Measurements from ENCODE around the gene PHLDB1.

Gene PHLDB1

GRCh38 chr11:118657709-118658428 is 50.5 kb downstream of the PHLDB1 start:
- POLR2A ChIA-PET (ENCODE audit: low non-redundant PET): interaction anchor here (0.6 kb wide), 1 partner anchor 10 kb away, joined by 3 read pairs; no protein-coding TSS in a partner anchor
- peak overlapping the region; percentile 82 for H3K27ac ChIP-seq
- CTCF ChIA-PET: interaction anchor here (0.6 to 1.6 kb wide), 7 partner anchors 17 to 203 kb away, joined by 3 to 8 read pairs (median 4); no protein-coding TSS in a partner anchor
- DNase-seq (ENCODE audit: low spot score): no peak
- no peak for TF ChIP-seq CTCF (conservative IDR thresholded peaks at IDR 0.05; ENCODE audit: low read depth)

- TF ChIP-seq CTCF (conservative IDR thresholded peaks at IDR 0.05; ENCODE audit: low read depth): no peak
- peak; percentile 38 for DNase-seq (ENCODE audit: low spot score)
- CTCF ChIA-PET: interaction anchor here (0.6 to 1.9 kb wide), 15 partner anchors 13 to 744 kb away, joined by 3 to 8 read pairs (median 3); no protein-coding TSS in a partner anchor
- H3K27ac ChIP-seq: peak overlapping the region; percentile 82
- POLR2A ChIA-PET (ENCODE audit: low non-redundant PET): no interaction called here
Measured at GRCh38 chr11:118658429-118659313, 51.3 kb downstream of the PHLDB1 start.

- DNase-seq (ENCODE audit: low spot score): peak; percentile 87
- ChIA-PET CTCF (interaction anchor here (0.6 to 1.9 kb wide), 12 partner anchors 11 to 745 kb away, joined by 3 to 8 read pairs (median 3); no protein-coding TSS in a partner anchor), POLR2A (ENCODE audit: low non-redundant PET) (no interaction called here)
- peak; percentile 97 for TF ChIP-seq CTCF (conservative IDR thresholded peaks at IDR 0.05; ENCODE audit: low read depth)
- H3K27ac ChIP-seq: peak overlapping the region; percentile 82
Measured at GRCh38 chr11:118659314-118659952, 52.0 kb downstream of the PHLDB1 start.

GRCh38 chr11:118659953-118660680 is 52.7 kb downstream of the PHLDB1 start:
- DNase-seq (ENCODE audit: low spot score): no peak
- CTCF ChIA-PET: interaction anchor here (0.7 to 1.9 kb wide), 5 partner anchors 12 to 745 kb away, joined by 3 to 5 read pairs (median 3); no protein-coding TSS in a partner anchor
- H3K27ac ChIP-seq: peak overlapping the region; percentile 82
- TF ChIP-seq CTCF (conservative IDR thresholded peaks at IDR 0.05; ENCODE audit: low read depth): no peak
- POLR2A ChIA-PET (ENCODE audit: low non-redundant PET): no interaction called here

GRCh38 chr11:118660681-118661424 is 53.4 kb downstream of the PHLDB1 start:
- POLR2A ChIA-PET (ENCODE audit: low non-redundant PET): no interaction called here
- CTCF ChIA-PET: interaction anchor here (0.6 to 1.9 kb wide), 4 partner anchors 12 to 54 kb away, joined by 3 to 5 read pairs (median 4); no protein-coding TSS in a partner anchor
- peak overlapping the region; percentile 82 for H3K27ac ChIP-seq
- no peak for TF ChIP-seq CTCF (conservative IDR thresholded peaks at IDR 0.05; ENCODE audit: low read depth)
- no peak for DNase-seq (ENCODE audit: low spot score)

Data from RWPE1 (cell line).